ENCODE measurements around the gene LTBR.

Gene LTBR

GRCh38 chr12:6364044-6364374 lies 20.0 kb upstream of the LTBR start:
- no peak for DNase-seq (ENCODE audit: low spot score)
- H3K27ac ChIP-seq (replicated peaks; ENCODE audit: low read length): no peak overlapping the region

DNA sequence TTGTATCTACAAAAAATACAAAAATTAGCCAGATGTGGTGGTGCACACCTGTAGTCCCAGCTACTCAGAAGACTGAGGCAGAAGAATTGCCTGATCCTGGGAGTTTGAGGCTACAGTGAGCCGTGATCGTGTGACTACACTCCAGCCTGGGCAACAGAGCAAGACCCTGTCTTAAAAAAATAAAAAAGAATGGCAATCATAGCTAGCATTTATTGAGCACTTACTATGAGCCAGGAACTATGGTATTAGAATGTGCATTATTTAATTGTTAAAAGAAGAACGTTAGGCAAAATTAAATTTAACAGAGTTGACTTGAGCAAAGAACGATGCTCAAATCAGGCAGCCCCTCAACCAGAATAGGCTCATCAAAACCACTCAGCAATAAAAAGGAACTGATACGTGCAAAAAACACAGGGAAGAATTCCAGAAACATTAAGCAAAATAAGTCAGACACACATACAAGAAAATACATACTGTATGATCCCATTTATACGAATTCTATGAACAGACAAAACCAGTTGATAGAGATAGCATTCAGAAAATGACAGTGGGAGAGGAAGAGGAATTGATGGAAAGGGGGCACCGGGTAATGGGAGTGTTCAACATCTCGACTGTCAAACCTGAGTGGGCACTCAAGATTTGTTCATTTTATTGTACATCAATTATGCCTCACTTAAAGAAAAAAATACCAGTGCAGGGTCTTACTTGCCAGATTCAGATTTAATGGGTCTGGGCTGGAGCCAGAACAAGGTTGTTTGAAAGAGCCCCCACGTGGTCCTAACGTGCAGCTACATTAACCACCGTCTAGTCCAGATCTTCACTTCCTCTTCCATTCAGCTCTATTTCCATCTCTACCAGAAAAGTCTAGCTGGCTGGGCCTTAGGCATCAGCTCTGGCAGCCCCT lies 16.6 kb upstream of the LTBR start:
- H3K9ac ChIP-seq (ENCODE audit: low read depth, low read length, poor library complexity): no peak overlapping the region
- no peaks in the 10 kb centered on the region for H3K9me3 ChIP-seq (replicated peaks in 1 of 2; ENCODE audit: control insufficient read depth in 2 of 2, insufficient read depth in 1 of 2, low read depth in 1 of 2, low read length in 2 of 2)
- WGBS, 2 donors (ENCODE audit: extremely low coverage in 2 of 2, insufficient read length in 2 of 2, insufficient replicate concordance in 1 of 2): no CpG with 5 or more reads among the region's 11 CpGs
- no peak overlapping the region for H2BK12ac ChIP-seq (ENCODE audit: low read length)
- no peak overlapping the region for H2AK5ac ChIP-seq (ENCODE audit: low read depth, low read length)
- DNase-seq (ENCODE audit: low spot score): no peak
- no peak overlapping the region for H4K8ac ChIP-seq (ENCODE audit: low read depth, low read length)
- no peak overlapping the region for H4K91ac ChIP-seq (ENCODE audit: low read depth, low read length, poor library complexity)
- no peak overlapping the region for H3K27ac ChIP-seq (replicated peaks; ENCODE audit: low read length)
- H2BK120ac ChIP-seq (ENCODE audit: low read depth, low read length): no peak overlapping the region
- H3K23ac ChIP-seq (ENCODE audit: low read depth, low read length, poor library complexity): no peak overlapping the region
- H2BK5ac ChIP-seq (ENCODE audit: low read length): no peak overlapping the region
- peaks cover 14 to 18% of the 10 kb centered on the region in 2 donors for H3K4me1 ChIP-seq (ENCODE audit: control insufficient read depth in 2 of 2, insufficient read depth in 1 of 2, low read depth in 1 of 2, low read length in 2 of 2)
- H3K36me3 ChIP-seq (replicated peaks in 1 of 2; ENCODE audit: control insufficient read depth in 2 of 2, insufficient read depth in 2 of 2, low read length in 2 of 2): no peaks in the 10 kb centered on the region
- H3K27me3 ChIP-seq (ENCODE audit: control insufficient read depth in 3 of 3, insufficient read depth in 3 of 3, low read depth in 1 of 3, low read length in 3 of 3): no peaks in the 10 kb centered on the region
- H3K4me3 ChIP-seq (ENCODE audit: low read length in 2 of 2): no peak overlapping the region
- no peak overlapping the region for H3K4me2 ChIP-seq (ENCODE audit: insufficient read depth, low read length, poor library complexity, severe bottlenecking)
- H2BK15ac ChIP-seq (ENCODE audit: low read length): no peak overlapping the region
- no peak overlapping the region for H2AFZ ChIP-seq (ENCODE audit: low read length)
- H3K14ac ChIP-seq (ENCODE audit: low read length): no peak overlapping the region
- H3K79me1 ChIP-seq (ENCODE audit: low read depth, low read length): no peaks in the 10 kb centered on the region
- no peak overlapping the region for H3K18ac ChIP-seq (ENCODE audit: low read length)
- no peak overlapping the region for H3K4ac ChIP-seq (ENCODE audit: low read length)

More at GRCh38 chr12:6364044-6364374, 20.0 kb upstream of the LTBR start:
- Histone ChIP-seq H3K9ac (ENCODE audit: low read depth, low read length, poor library complexity) (no peak overlapping the region), H3K4me1 (ENCODE audit: control insufficient read depth in 2 of 2, insufficient read depth in 1 of 2, low read depth in 1 of 2, low read length in 2 of 2) (peaks cover 0 to 3% of the 10 kb centered on the region in 2 donors), H2BK15ac (ENCODE audit: low read length) (peak overlapping the region; percentile 99), H2AK5ac (ENCODE audit: low read depth, low read length) (no peak overlapping the region), H4K8ac (ENCODE audit: low read depth, low read length) (no peak overlapping the region), H3K14ac (ENCODE audit: low read length) (no peak overlapping the region), H3K4me3 (ENCODE audit: low read length in 2 of 2) (peak overlapping the region in 1 of 2 donors; percentile 14), H2AFZ (ENCODE audit: low read length) (no peak overlapping the region), H2BK12ac (ENCODE audit: low read length) (no peak overlapping the region), H3K23ac (ENCODE audit: low read depth, low read length, poor library complexity) (no peak overlapping the region), H3K36me3 (replicated peaks in 1 of 2; ENCODE audit: control insufficient read depth in 2 of 2, insufficient read depth in 2 of 2, low read length in 2 of 2) (no peaks in the 10 kb centered on the region), H3K18ac (ENCODE audit: low read length) (peak overlapping the region; percentile 100), H3K79me1 (ENCODE audit: low read depth, low read length) (no peaks in the 10 kb centered on the region), H4K91ac (ENCODE audit: low read depth, low read length, poor library complexity) (no peak overlapping the region), H2BK120ac (ENCODE audit: low read depth, low read length) (no peak overlapping the region), H2BK5ac (ENCODE audit: low read length) (no peak overlapping the region), H3K9me3 (replicated peaks in 1 of 2; ENCODE audit: control insufficient read depth in 2 of 2, insufficient read depth in 1 of 2, low read depth in 1 of 2, low read length in 2 of 2) (no peaks in the 10 kb centered on the region), H3K4ac (ENCODE audit: low read length) (no peak overlapping the region), H3K4me2 (ENCODE audit: insufficient read depth, low read length, poor library complexity, severe bottlenecking) (peak overlapping the region; percentile 91), H3K27me3 (ENCODE audit: control insufficient read depth in 3 of 3, insufficient read depth in 3 of 3, low read depth in 1 of 3, low read length in 3 of 3) (no peaks in the 10 kb centered on the region)
- WGBS, 2 donors (ENCODE audit: extremely low coverage in 2 of 2, insufficient read length in 2 of 2, insufficient replicate concordance in 1 of 2): no CpG with 5 or more reads among the region's 15 CpGs

DNA sequence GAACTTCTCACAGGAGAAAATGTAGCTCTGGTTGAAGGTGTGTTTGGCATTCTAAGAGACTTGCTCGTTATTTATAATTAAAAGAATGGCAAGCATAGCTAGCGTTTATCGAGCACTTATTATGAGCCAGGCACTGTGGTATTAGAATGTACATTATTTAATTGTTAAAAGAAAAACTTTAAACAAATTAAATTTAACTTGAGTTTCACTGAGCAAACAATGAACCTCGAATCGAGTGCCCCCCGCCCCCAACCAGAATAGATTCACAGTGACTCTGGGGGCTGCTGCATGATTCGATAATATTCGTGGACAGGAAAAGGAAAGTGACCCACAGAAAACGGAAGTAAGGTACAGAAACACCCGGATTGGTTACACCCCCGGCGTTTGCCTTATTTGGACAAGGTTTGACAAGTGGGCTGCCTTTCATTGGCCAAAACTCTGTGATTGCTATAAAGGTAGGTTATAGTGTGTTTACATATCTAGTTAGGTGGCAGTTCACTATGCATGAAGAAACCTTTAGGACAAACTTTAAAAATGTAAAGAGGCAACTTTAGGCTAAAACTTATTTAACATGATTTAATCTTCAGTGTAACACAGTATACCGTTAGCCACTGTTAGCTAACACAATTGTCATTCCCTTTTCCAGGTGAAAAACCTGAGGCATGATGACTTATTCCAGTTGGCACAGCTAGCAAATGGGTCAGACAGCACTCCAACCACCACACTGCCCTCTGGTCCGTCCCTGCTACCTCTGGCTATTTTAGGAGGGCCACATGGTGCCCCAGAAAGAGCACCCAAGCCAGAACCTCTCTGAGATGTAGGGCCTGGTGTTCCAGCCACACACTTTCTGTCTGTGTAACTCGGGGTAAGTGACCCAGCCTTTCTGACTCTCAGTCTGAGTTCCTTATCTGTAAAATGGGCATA lies 15.7 kb upstream of the LTBR start:
- no CpG with 5 or more reads among the region's 15 CpGs for WGBS, 2 donors (ENCODE audit: extremely low coverage in 2 of 2, insufficient read length in 2 of 2, insufficient replicate concordance in 1 of 2)

More for the DNA sequence above, 15.7 kb upstream of the LTBR start:
- H3K4me2 ChIP-seq (ENCODE audit: insufficient read depth, low read length, poor library complexity, severe bottlenecking): no peak overlapping the region
- H4K91ac ChIP-seq (ENCODE audit: low read depth, low read length, poor library complexity): peak overlapping the region; percentile 53
- no peak overlapping the region for H3K23ac ChIP-seq (ENCODE audit: low read depth, low read length, poor library complexity)
- peak overlapping the region; percentile 60 for H3K18ac ChIP-seq (ENCODE audit: low read length)
- H3K4me1 ChIP-seq (ENCODE audit: control insufficient read depth in 2 of 2, insufficient read depth in 1 of 2, low read depth in 1 of 2, low read length in 2 of 2): peaks cover 20 to 24% of the 10 kb centered on the region in 2 donors
- no peaks in the 10 kb centered on the region for H3K27me3 ChIP-seq (ENCODE audit: control insufficient read depth in 3 of 3, insufficient read depth in 3 of 3, low read depth in 1 of 3, low read length in 3 of 3)
- no peaks in the 10 kb centered on the region for H3K79me1 ChIP-seq (ENCODE audit: low read depth, low read length)
- H3K36me3 ChIP-seq (replicated peaks in 1 of 2; ENCODE audit: control insufficient read depth in 2 of 2, insufficient read depth in 2 of 2, low read length in 2 of 2): no peaks in the 10 kb centered on the region
- no peak overlapping the region for H3K9ac ChIP-seq (ENCODE audit: low read depth, low read length, poor library complexity)
- H3K14ac ChIP-seq (ENCODE audit: low read length): no peak overlapping the region
- no peak overlapping the region for H2AK5ac ChIP-seq (ENCODE audit: low read depth, low read length)
- H3K27ac ChIP-seq (replicated peaks; ENCODE audit: low read length): no peak overlapping the region
- no peak overlapping the region for H2BK15ac ChIP-seq (ENCODE audit: low read length)
- no peak overlapping the region for H2AFZ ChIP-seq (ENCODE audit: low read length)
- H2BK120ac ChIP-seq (ENCODE audit: low read depth, low read length): no peak overlapping the region
- no peaks in the 10 kb centered on the region for H3K9me3 ChIP-seq (replicated peaks in 1 of 2; ENCODE audit: control insufficient read depth in 2 of 2, insufficient read depth in 1 of 2, low read depth in 1 of 2, low read length in 2 of 2)
- no peak overlapping the region for H4K8ac ChIP-seq (ENCODE audit: low read depth, low read length)
- DNase-seq (ENCODE audit: low spot score): no peak
- H3K4me3 ChIP-seq (ENCODE audit: low read length in 2 of 2): no peak overlapping the region
- no peak overlapping the region for H3K4ac ChIP-seq (ENCODE audit: low read length)
- no peak overlapping the region for H2BK5ac ChIP-seq (ENCODE audit: low read length)
- no peak overlapping the region for H2BK12ac ChIP-seq (ENCODE audit: low read length)
